GM12864 (cell line): ENCODE data around the gene CCDC185.

ENCODE experiments used
- DNase-seq: peaks from one replicate; pipeline ENCODE4 v3.0.0-alpha.2; 2011; ENCODE audit warnings: low read depth
- H3K4me3 ChIP-seq: 2 replicates; pipeline ENCODE4 v1.5.1; 2011; ENCODE audit warnings: mild to moderate bottlenecking, low read depth, low read length, control low read depth
- CTCF ChIP-seq: IDR thresholded peaks from 2 replicates; pipeline ENCODE4 v1.5.1; 2011; ENCODE audit warnings: low read depth, mild to moderate bottlenecking, moderate library complexity, low read length, control low read depth, inconsistent platforms; ENCODE audit errors: missing control alignments

CCDC185 gene

GRCh38 chr1:223426936-223427335 lies 33.7 kb downstream of the CCDC185 start:
- H3K4me3 ChIP-seq, result no peak overlapping the region
- TF ChIP-seq CTCF, result no peak
- DNase-seq, result no peak

- no peak overlapping the region for H3K4me3 ChIP-seq
- no peak for TF ChIP-seq CTCF
- no peak for DNase-seq
Observed at GRCh38 chr1:223429313-223429731, 36.1 kb downstream of the CCDC185 start.

GRCh38 chr1:223429821-223430220 lies 36.6 kb downstream of the CCDC185 start:
- no peak overlapping the region for H3K4me3 ChIP-seq
- no peak for DNase-seq
- no peak for TF ChIP-seq CTCF

- H3K4me3 ChIP-seq, result no peak overlapping the region
- no peak for DNase-seq
- TF ChIP-seq CTCF, result no peak
Observed at GRCh38 chr1:223430236-223430635, 37.0 kb downstream of the CCDC185 start.

- no peak for TF ChIP-seq CTCF
- DNase-seq, result no peak
Observed at GRCh38 chr1:223437151-223437550, 43.9 kb downstream of the CCDC185 start.

GRCh38 chr1:223443397-223443796 lies 50.2 kb downstream of the CCDC185 start:
- no peak for DNase-seq
- H3K4me3 ChIP-seq, result no peak overlapping the region
- TF ChIP-seq CTCF, result no peak

More at GRCh38 chr1:223437151-223437550, 43.9 kb downstream of the CCDC185 start:
- no peak overlapping the region for H3K4me3 ChIP-seq

GRCh38 chr1:223444411-223444810 lies 51.2 kb downstream of the CCDC185 start:
- no peak for DNase-seq
- TF ChIP-seq CTCF, result no peak
- no peak overlapping the region for H3K4me3 ChIP-seq
